NCI-H2196 treated with DMSO at 0.1 percent for 48 hours (cell line): ENCODE results near the gene CYTH1.
A peak's percentile ranks its signal among the peaks of the same experiment; 100 is the strongest.
"Not testable (repeated sequence)": the region's sequence is repeated elsewhere in the genome, so short reads cannot be mapped to it uniquely, and the experiment has no call there.

Source experiments
- DNase-seq: peaks from one replicate; lab custom pipeline; 2025; ENCODE audit not compliant: unreplicated experiment; lab: John Stamatoyannopoulos, UW

CYTH1 gene

DNA sequence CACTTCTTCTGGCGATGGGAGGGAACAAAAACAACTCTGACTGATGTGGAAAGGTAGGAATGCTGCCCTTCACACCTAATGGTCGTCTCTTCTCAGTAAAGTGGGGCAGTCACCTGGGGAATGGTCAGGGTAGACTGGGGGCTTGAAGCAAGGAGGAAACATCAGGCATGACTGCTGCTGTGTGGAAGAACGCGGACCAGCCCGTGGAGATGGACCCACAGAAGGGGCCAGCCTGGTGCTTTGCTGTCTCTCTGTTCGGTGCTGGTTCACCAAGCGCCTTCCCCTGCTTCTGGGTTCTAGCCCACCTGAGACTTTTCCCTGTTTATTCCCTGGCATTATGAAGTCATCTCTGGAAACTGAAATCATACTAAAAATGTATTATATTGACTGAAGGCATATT is 108.7 kb downstream of the CYTH1 start:
- no peak for DNase-seq

DNA sequence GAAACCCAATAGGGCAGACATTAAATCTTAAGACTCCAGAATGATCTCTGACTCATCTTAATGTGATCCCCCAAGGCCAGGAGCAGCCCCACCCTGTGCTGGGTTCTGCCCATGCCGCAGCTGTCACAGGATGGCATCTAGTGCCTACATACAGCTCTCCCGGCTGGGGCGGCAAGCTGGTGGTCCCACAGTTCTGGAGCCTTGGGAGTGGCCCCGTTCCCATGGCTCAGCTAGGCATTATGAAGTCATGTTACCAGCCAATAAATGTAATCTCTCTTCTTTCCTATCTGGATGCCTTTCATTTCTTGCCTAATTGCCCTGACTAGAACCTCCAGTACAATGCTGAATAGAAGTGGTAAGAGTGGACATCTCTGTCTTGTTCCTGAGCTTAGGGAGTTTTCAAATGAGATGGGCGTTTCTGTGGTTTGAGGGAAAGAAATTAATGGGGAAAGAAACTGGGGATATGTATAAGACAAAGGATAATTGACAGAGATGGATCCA is 109.2 kb downstream of the CYTH1 start:
- DNase-seq = no peak

- DNase-seq = no peak
These were observed 110.1 kb downstream of the CYTH1 start for GRCh38 chr17:78672005-78672404.

DNA sequence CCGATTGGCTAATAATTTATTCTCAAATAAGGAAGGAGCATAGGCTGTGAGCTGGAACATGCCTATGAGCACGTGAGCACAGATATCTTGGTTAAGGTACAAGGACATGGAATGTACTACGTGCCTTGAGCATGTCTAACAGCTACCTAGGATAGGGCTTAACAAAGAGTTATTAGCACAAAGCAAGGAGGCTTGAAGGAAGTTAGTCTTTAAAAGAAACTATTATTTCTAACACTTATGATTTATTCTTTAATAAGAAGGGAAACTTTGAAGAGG is 110.4 kb downstream of the CYTH1 start:
- DNase-seq = not testable (repeated sequence)

DNA sequence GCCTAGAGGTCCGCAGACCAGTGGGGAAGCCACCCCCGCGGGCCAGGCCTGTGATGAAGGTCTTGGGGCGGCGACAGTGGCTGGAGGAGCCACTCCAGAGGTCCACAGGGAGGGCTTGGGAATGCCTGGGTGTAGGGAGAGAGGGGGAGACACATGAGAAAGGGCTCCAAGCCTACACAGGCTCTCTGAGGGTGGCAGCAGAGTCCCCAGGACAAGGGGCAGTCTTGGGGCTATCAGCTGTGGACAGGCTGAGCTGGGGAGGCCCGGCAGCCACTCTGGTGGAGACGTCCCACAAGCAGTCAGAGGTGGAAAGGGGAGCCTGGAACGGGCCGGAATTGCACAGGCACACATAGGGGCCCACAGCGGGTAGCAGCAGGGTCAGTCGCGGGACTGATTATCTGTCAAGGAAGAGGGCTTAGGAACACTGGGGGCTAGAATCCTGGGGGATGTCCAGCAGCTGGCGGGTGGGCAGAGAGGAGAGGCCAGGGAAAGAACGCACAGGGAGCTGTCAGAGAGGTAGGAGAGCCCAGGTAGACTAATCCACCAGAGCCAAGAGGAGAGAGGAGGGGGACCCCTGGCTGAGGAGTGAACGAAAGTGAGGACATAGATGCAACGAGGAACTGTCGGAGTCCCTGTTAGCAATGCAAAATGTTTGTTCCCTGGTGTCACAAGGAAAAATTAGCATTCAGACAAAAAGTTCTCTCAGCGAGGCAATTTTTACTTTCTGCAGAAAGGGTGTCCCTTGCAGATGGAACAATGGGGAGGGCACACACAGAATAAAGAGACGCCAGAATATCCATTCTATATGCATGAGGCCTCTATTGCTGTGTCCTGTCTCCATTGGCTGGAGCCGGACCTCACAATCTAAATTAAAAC is 111.0 kb downstream of the CYTH1 start:
- no peak for DNase-seq

GRCh38 chr17:78669975-78670518 is 112.0 kb downstream of the CYTH1 start:
- DNase-seq = no peak

DNA sequence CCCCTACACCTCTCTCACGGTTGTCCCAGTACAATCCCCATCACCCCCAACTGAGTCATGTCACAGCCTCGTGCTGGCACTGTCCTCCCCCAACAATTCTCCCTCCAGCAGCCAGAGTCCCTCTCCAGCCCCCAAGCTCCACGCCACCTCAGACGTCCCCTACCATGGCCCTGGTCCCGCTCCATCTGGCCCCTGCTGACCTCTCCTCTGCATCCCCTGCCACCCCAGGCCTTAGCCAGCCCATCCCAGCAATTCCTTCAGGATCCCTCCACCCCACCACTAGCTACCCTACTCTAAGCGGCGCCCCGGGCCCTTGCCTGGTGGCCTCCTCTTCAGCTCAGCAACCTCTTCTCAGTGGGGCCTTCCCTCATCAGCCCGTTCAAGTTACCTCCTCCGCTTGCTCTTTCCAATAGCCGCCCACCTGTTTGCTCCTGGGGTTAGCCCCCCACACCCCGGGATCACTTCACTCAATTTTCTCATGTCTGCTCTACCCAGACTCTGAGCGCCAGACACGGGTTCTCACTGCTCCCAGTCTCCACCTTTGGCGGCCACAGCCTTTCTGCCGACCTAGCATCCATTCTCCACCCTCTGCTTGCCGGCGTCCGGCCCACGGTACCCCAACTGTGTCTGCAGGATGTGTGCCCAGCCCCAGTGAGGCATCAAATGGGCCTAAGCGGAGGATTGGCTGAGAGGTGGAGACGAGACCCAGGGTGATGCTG is 112.7 kb downstream of the CYTH1 start:
- DNase-seq = no peak

DNA sequence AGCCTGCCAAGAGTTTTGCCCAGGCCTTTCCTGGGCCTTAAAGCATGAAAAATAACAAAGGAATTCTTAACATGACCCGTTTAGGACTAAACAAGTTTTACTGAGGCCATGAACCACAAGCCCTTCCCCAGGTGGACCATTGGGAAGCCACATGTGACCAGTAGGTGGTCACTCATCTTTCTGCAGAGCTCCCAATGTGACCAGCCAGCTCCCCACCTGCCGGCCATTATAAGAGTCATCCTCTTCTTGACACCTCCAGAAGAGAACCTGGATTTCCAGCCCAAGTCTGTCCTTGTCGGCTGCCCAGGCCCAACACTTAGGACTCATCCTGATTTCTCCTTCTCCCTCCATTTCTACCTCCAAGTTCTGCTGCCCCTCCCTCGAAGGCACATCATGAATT is 113.2 kb downstream of the CYTH1 start:
- DNase-seq = no peak

DNA sequence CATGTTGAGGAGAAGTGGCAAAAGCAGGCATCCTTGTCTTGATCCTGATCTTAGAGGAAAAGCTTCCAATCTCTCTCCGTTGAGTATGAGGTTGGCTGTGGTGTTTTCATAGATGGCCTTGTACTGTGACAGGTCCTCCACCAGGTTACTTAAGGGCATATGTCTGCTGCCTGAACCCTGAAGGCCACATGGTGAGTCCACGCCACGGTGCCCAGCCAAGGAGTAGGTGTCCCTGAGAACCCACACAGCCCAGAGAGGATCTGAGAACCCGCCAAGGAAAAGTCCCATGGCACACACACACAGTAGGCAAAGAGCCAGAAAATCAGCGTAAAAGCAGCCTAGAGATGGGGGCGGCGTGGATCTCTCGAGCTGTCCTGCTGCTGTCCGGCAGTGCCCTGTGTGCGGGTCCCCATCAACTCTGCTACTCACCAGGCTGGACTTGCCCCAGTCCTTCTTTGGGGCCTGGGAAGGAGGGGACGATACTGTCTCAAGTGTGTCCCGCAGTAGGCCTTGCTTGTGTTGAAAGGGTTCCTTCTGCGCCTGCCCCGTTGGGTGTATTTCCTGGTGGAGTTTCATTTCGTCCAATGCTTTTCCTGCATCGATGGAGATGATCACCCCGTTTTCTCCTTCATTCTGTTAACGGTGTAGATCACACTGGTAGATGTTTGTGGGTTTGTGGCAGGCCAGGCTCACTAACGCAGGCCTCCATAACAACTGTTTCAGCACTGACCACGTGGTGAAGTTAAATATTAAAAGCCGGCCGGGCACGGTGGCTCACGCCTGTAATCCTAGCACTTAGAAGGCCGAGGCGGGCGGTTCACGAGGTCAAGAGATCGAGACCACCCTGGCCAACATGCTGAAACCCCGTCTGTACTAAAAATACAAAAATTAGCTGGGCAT is 114.1 kb downstream of the CYTH1 start:
- DNase-seq = no peak

GRCh38 chr17:78667091-78667490 is 115.0 kb downstream of the CYTH1 start:
- no peak for DNase-seq

DNA sequence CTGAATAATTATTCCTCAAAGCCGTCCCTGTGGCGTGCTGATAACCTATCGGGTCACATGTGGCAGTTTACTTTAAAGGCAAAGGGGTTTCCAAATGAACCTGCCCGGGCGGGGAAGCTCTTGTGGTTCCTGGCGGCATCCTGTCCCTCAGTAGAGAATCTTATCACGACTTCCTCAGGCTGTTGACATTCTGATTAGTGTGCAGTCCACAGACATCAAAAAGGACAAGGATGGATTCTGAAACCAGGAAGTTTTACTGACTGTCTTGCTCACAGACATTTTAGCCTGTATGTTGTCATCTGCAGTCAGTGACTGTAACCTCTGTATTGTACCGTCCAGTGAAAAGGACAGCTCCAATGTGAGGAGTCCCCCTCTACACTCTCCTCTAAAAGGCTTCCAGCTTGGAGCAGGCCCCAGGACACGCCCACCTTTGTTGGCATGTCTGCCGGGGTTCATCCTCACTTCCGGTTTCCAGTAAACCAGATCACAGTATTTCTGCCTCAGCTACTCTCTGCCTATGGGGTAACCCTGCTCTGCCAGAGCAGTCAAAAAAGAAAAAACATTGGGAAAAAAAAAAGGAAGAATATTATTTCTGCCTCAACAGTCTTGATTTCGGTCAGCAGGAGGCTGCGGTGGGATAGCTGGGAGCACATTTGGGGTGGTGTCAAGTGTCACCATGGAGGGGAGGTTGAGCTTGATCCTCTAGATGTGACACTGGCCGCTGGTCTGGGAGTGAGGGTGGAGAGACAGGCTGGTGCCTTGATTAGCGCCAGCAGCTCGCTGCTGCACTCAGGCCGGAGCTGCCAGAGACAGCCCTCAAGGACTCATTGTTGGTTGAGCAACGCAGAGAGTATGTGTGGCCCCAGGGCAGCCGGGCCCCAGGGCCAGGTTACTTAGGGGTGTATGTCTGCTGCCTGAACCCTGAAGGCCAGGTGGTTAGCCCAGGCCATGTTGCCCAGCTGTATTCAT is 115.8 kb downstream of the CYTH1 start:
- no peak for DNase-seq

GRCh38 chr17:78665387-78665951 is 116.6 kb downstream of the CYTH1 start:
- no peak for DNase-seq

GRCh38 chr17:78664476-78665386 is 117.3 kb downstream of the CYTH1 start:
- peak; percentile 43 for DNase-seq

DNA sequence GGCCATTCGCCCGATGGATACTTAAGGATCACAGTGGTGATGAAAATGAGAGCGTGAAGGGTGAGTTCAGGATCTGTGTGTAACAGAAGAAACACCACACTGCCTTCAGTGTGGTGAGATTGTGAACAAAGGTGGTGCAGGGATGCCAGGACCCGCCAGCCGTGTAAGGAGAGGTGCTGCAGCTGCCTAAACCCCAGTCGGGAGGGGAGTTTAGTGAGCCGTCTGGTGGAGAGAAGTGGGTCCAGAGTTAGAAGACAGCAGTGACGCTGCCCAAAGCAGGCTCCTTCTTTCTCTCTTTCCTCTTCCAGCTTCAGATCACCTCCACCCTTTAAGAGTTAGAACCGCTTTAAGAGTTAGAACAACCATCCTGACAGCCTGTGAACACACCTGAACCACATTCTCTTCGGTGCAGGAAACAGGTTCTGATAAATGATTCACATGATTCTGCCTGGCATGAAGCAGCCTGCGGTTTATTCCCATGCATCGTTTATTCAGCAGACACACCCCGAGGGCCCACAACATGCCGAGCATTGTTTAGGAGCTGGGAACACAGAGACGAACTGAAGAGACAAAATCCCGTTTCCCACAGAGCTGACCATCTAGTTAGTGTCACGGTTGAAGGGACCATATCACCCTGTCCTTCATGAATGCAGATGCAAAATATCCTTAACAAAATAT is 120.8 kb downstream of the CYTH1 start:
- no peak for DNase-seq

- DNase-seq = no peak
These were observed 122.5 kb downstream of the CYTH1 start for GRCh38 chr17:78659546-78659945.

DNA sequence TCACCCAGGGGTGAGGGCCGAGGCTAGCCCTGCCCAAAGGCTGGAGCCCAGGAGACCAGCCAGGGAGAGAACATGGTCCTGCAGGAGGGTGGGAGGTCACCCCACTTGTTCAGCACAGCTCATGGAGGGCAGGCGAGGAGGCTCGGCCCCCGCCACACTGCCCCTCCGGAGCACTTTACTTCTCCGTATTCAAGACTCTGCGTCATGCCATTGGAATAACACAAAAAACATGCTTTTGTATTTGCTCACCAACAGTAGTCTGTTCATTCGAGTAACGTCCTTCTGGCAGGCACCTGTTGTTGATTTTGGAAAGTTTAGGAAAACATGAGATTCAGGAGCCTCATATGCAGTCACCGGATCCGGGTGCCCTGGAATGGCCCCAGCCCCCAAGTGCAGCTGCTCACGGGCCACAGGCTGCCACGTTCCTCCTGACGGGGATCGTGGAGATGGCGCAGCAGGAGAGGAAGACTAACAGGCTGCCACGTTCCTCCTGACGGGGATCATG is 123.7 kb downstream of the CYTH1 start:
- no peak for DNase-seq

DNA sequence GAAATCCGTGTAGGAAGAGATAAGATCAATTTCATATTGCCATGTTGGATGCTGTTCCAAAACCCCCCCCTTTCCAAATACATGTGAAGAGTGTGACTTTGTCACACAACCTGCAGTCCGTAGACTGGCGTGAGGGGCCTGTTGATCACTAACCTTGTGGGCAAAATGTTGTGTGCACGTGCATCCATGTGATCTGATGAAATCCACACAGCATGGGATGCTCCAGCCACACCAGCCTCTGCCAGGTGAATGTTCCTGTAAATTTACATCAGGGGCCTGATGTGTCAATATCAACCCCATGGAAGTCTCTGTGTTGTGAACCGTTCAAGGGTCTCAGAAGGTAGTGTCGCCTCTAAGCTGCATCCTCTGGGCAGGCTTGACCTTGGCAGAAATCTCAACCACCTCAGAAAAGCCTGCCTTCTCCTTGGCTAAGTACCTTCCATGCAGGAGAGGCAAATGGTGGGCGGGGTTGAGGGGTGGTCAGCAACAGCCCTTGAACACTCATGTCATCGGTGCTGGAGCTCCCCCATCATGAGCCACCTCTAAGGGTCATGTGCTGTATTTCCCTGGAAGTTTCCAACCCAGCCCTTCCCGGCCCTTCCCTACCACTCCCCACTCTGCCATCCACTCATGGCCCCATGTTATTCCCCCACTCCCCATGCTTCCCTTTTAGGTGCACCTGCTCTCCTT is 126.7 kb downstream of the CYTH1 start:
- no peak for DNase-seq
